ENCODE data around the gene TMEM267.
"Not testable (repeated sequence)": the region's sequence is repeated elsewhere in the genome, so short reads cannot be mapped to it uniquely, and the experiment has no call there.

GRCh38 chr5:43465455-43465854, 18.2 kb downstream of the TMEM267 start:
- TF ChIP-seq CTCF, EP300 (IDR thresholded peaks at IDR 0.05): not testable (repeated sequence)

All from ovary (tissue), 3 donors.